Anterior cingulate cortex (tissue), 58 donors: Measurements from ENCODE around the gene GABRB1.

Experiments used
- DNase-seq, 58 donors: peaks; one replicate each; lab custom pipeline; 2025; lab: John Stamatoyannopoulos, UW

Gene GABRB1

DNA sequence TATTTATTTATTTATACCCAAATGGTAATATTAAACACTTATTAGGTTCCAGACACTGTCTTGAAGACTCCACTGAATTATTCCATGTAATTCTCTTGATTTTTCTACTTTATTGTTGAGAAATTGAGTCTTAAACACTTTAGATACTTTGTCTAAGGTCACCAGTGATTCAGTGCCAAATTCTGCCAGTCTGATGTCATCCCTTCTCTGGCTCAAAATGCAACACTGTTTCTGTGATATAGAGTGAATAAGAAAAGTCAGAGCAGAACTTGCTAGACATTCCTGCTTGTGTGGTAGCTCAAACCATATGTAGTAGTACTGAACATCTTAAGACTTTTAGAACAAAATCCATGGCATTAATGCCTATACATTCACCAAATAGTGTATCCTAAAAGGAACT lies 164.3 kb downstream of the GABRB1 start:
- DNase-seq: no peak

- no peak for DNase-seq
These were observed 167.4 kb downstream of the GABRB1 start for GRCh38 chr4:47198791-47199190.

- peak in 17 of 58 donors; percentile 1 to 52 (median 17) for DNase-seq
These were observed 172.2 kb downstream of the GABRB1 start for GRCh38 chr4:47203593-47203992.

DNA sequence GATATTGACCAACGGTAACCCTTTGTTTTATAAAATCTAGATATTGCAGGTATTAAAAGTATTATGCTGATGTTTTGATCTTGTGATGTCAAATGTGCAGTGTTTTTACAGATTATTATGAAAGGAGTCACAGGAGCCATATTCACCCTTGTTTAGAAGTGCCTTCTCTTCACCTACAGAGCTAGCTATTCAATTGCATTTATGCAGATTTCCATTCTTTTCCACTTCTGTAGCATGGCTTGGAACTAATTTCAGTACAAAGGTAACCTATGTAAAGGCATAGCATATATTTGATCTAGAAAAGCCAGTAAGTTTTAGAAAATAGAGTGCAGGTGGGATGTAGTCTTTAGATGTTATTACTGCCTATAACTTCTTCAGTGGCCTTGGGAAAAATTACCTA lies 176.2 kb downstream of the GABRB1 start:
- DNase-seq: no peak

GRCh38 chr4:47209833-47210232 lies 178.5 kb downstream of the GABRB1 start:
- no peak for DNase-seq

DNA sequence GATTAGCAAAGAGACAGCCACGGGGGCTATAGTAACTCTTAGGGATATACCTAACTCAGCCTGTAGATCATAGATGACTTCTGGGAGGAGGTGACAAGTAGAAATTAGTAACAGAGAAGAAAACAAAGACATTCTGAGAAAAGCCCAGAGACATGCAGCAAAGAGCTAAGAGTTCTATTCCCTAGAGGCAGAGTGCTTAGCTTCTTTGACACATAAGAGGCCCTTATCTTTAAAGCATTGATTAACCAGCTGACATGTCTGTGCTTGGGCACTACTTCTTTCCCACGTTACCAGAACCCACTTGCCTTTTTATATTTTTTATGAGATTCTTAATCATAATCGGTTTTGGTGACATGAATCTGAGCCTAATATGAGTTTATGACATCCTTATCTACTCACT lies 179.5 kb downstream of the GABRB1 start:
- DNase-seq: no peak

DNA sequence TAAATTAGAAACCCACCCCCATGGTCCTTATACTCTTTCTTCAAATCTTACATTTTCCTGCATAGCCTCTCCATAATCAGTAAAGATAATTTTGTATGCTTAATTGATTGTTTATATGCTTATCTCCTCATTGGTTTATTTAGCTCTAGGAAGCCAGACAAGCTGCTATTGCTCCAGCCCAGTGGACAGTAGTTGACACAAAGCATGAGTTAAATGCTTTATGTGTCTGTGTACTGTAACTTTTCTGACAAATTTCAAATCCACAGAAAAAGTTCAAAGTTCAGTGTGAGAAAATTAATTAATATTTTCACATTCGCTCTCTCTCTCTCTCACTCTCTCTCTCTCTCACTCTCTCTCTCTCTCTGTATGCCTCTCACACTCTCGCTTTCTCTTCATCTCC lies 181.7 kb downstream of the GABRB1 start:
- DNase-seq: no peak

DNA sequence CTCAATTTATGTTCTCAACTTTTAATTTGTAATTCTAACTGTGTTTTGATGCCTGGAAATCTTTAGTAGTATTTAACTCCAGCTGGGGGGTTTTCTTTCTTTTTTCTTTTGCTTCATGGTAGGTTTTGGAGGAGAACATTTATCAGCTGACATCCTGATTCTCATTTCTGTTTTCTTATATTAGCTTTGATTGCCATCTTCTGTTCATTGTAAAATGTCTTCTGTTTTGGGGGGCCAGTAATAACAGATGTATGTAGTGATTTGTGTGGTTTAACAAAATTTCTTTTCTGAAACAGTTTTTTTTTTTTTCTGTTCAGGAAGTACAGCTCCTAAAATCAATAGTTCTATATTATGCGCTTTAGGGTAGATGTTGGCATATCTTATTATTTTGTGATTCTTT lies 182.2 kb downstream of the GABRB1 start:
- no peak for DNase-seq

DNA sequence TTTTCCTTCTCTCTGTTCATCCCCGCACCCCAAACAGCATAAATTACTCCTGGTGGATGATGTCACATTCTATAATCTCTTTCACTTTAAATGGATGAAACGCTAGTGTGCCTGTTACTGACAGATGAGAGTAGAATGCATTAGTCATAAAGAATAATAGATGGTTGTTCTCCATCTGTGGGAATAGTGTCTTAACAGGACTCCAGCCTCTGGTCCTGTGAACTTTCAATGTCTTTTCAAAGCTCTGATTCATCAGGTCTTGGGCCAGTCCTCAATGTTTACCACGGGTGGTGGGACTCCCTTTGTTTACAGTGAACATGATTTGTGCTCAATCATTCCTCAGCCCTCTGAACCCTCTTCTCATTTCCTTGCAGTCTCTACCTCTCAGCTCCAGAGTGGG lies 182.6 kb downstream of the GABRB1 start:
- DNase-seq: peak in 8 of 58 donors; percentile 1 to 68 (median 18)

GRCh38 chr4:47215759-47216158 lies 184.4 kb downstream of the GABRB1 start:
- DNase-seq: no peak

GRCh38 chr4:47217291-47217690 lies 185.9 kb downstream of the GABRB1 start:
- DNase-seq: no peak

GRCh38 chr4:47217884-47218283 lies 186.5 kb downstream of the GABRB1 start:
- DNase-seq: no peak

GRCh38 chr4:47218631-47219030 lies 187.3 kb downstream of the GABRB1 start:
- no peak for DNase-seq

DNA sequence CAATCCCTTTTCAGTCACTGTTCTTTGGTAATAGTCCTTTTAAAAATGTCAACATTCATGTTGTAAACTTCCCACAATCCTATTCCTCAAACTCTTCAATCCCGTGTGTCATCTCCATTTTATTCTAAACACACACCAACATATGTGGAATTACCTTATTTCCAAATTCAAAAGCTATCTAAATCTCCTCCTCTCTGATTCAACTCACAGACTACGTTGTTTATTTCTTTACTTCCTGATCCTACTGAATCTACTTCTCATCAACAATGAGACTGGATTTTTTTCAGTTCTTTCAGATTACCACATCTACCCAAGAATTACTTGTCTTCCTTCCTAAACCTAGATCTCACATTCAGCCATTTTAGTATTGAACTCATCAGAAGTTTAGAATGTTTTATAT lies 188.2 kb downstream of the GABRB1 start:
- DNase-seq: no peak

- no peak for DNase-seq
These were observed 190.4 kb downstream of the GABRB1 start for GRCh38 chr4:47221721-47222120.

- DNase-seq: no peak
These were observed 190.9 kb downstream of the GABRB1 start for GRCh38 chr4:47222276-47222675.

DNA sequence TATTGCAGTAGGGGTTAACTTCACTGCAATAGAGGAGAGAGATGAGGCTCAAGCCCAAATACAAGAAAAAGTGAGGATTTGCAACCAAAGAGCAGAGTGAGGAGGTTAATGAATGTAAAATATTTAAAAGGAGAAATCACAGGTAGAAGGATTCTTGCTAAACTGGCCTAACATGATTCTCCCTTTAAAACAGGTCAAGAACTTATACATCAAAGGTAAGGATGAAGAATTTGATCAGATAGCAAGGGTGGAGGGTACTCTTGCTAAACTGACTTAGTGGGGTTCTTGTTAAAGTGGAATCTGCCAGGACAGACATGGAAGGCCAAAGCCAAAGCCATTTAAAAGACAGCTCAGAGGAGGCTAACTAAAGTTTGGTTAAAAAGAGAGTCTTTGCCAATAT lies 193.0 kb downstream of the GABRB1 start:
- DNase-seq: no peak

GRCh38 chr4:47235721-47236120 lies 204.4 kb downstream of the GABRB1 start:
- DNase-seq: no peak

DNA sequence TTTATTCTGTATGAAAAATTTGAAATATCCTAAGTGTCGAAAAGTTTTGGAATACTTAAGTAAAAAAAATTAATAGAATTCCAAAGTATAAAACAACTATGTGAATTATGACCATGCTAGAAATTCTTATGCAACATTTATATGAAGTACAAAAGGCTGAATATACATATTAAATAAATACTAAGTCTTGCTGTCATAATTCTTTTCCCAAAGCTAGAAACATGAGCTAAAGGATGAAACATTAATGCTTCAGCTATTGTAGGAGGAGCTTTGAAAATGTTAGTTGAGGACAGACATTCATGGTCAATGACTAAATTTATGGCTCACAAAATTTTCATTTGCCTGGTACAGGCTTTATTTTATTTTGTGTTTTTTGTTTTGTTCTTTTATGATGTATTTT lies 207.3 kb downstream of the GABRB1 start:
- no peak for DNase-seq

- peak in 1 of 58 donors; percentile 1 for DNase-seq
These were observed 208.3 kb downstream of the GABRB1 start for GRCh38 chr4:47239649-47240048.

DNA sequence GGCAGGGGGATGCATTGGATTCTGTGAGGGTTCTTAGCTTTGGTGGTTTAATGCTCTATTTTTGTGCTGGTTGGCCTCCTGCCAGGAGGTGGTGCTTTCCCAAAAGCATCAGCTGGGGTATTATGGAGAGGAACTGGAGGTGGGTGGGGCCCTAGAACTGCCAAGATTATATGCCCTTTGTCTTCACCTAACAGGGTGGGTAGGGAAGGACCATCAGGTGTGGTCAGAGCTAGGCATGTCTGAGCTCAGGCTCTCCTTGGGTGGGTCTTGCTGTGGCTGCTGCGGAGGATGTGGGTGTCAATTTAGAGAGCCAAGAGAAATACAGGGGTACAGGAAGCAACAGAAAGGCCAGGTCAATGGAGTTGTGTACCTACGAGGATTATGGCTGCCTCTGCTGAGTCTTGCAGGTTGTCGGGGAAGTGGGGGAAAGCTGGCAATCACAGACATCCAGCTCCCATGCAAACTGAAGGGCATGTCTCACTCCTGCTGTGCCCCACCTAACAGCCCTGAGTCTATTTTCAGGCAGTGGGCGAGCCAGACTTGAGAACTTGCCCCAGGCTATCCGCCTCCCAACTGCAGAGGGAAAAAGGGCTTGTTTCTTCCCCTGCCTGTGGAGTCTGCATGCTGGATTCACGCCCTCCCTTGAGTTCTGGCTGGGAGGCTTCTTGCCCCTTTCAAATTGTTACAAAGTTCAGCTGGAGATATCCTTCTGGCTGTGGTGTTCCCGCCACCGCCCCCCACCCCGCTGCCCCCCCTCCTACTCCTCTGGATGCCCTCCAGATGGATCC lies 220.2 kb downstream of the GABRB1 start:
- DNase-seq: no peak

DNA sequence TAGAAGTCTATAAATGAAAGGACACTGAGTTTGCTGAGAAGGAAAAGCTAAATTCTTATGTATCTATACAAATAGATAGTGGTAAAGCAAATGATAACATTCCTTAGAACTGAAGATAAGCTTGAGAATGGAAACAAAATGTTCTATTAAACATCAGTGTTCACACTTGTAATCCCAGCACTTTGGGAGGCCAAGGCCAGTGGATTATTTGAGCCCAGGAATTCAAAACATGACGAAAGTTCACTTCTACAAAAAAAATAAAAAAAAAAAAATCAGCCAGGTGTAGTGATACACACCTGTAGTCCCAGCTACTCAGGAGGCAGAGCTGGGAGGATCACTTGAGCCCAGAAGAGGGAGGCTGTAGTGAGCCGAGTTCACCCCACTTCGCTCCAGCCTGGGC lies 232.4 kb downstream of the GABRB1 start:
- DNase-seq: no peak
